ENCODE measurements around the gene HTT. TPM values are rescaled to one million over a fixed set of nuclear protein-coding genes. Genes with fewer than 3 reads are reported as not detected.

Gene HTT
- total RNA-seq, 2 experiments from 2014 or later: 56.9 to 62.6 TPM

GRCh38 chr4:3193531-3194203, 119.2 kb downstream of the HTT start:
- intact Hi-C loops (cut with DNase I, micrococcal nuclease): loop anchor here (1.0 to 10.0 kb wide), 8 partner anchors 9 to 691 kb away; no protein-coding TSS in a partner anchor
- peaks cover 33% of the 10 kb centered on the region for H3K36me3 ChIP-seq (ENCODE audit: insufficient read depth, low read length)
- Mint-ChIP-seq H3K27ac (peak overlapping the region; percentile 9), H3K36me3 (ENCODE audit: low read depth) (peaks cover 49% of the 10 kb centered on the region), H3K27me3 (no peaks in the 10 kb centered on the region), H3K4me3 (peak overlapping the region; percentile 16), H3K9me3 (no peaks in the 10 kb centered on the region), H3K4me1 (ENCODE audit: low read depth) (peaks cover 58% of the 10 kb centered on the region)
- no peaks in the 10 kb centered on the region for H3K9me3 ChIP-seq (ENCODE audit: control insufficient read depth in 1 of 2, insufficient read depth in 1 of 2, low read length in 2 of 2)
- no peak overlapping the region for H3K4me3 ChIP-seq (ENCODE audit: low read length)
- H3K4me1 ChIP-seq (ENCODE audit: insufficient read depth, low read length): peaks cover 53% of the 10 kb centered on the region
- no peaks in the 10 kb centered on the region for H3K27me3 ChIP-seq (ENCODE audit: control insufficient read depth in 1 of 2, insufficient read depth in 2 of 2, low read length in 2 of 2)
- TF ChIP-seq, protein P1, sequence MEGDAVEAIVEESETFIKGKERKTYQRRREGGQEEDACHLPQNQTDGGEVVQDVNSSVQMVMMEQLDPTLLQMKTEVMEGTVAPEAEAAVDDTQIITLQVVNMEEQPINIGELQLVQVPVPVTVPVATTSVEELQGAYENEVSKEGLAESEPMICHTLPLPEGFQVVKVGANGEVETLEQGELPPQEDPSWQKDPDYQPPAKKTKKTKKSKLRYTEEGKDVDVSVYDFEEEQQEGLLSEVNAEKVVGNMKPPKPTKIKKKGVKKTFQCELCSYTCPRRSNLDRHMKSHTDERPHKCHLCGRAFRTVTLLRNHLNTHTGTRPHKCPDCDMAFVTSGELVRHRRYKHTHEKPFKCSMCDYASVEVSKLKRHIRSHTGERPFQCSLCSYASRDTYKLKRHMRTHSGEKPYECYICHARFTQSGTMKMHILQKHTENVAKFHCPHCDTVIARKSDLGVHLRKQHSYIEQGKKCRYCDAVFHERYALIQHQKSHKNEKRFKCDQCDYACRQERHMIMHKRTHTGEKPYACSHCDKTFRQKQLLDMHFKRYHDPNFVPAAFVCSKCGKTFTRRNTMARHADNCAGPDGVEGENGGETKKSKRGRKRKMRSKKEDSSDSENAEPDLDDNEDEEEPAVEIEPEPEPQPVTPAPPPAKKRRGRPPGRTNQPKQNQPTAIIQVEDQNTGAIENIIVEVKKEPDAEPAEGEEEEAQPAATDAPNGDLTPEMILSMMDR (IDR thresholded peaks at IDR 0.05): peak; percentile 70
- H3K27ac ChIP-seq (ENCODE audit: low read depth in 1 of 2, low read length in 2 of 2): no peak overlapping the region
- CTCF ChIA-PET: interaction anchor here (0.8 kb wide), 1 partner anchor 10 kb away, joined by 7 read pairs; no protein-coding TSS in a partner anchor
- peak; percentile 38 for ATAC-seq (ENCODE audit: poor library complexity)
- POLR2A ChIA-PET: interaction anchor here (1.6 kb wide), 1 partner anchor 8 kb away, joined by 5 read pairs; no protein-coding TSS in a partner anchor
- peak in 3 of 14 experiments; percentile 47 to 60 (median 48) for DNase-seq

- H3K4me3 ChIP-seq (ENCODE audit: low read length): no peak overlapping the region
- Mint-ChIP-seq H3K4me1 (ENCODE audit: low read depth) (peaks cover 69% of the 10 kb centered on the region), H3K36me3 (ENCODE audit: low read depth) (peaks cover 38% of the 10 kb centered on the region), H3K4me3 (peak overlapping the region; percentile 67), H3K27ac (peak overlapping the region; percentile 50), H3K27me3 (no peaks in the 10 kb centered on the region), H3K9me3 (no peaks in the 10 kb centered on the region)
- TF ChIP-seq, protein P1 (IDR thresholded peaks at IDR 0.05): no peak
- POLR2A ChIA-PET: interaction anchor here (0.6 to 1.3 kb wide), 4 partner anchors 9 to 173 kb away, joined by 3 to 4 read pairs (median 3); partner anchors contain the start of gene RGS12
- H3K9me3 ChIP-seq (ENCODE audit: control insufficient read depth in 1 of 2, insufficient read depth in 1 of 2, low read length in 2 of 2): no peaks in the 10 kb centered on the region
- ATAC-seq (ENCODE audit: poor library complexity) (peak; percentile 70), DNase-seq (peak in 2 of 14 experiments; percentile 14 to 62)
- intact Hi-C loops (cut with DNase I, micrococcal nuclease): loop anchor here in 1 of 2 experiments (10.0 kb wide), 2 partner anchors 92 to 688 kb away; no protein-coding TSS in a partner anchor
- peaks cover 68% of the 10 kb centered on the region for H3K4me1 ChIP-seq (ENCODE audit: insufficient read depth, low read length)
- H3K27me3 ChIP-seq (ENCODE audit: control insufficient read depth in 1 of 2, insufficient read depth in 2 of 2, low read length in 2 of 2): no peaks in the 10 kb centered on the region
- peaks cover 29% of the 10 kb centered on the region for H3K36me3 ChIP-seq (ENCODE audit: insufficient read depth, low read length)
- H3K27ac ChIP-seq (ENCODE audit: low read depth in 1 of 2, low read length in 2 of 2): no peak overlapping the region
- CTCF ChIA-PET: interaction anchor here (1.5 kb wide), 1 partner anchor 15 kb away, joined by 3 read pairs; no protein-coding TSS in a partner anchor
Observed at GRCh38 chr4:3196670-3197359, 122.3 kb downstream of the HTT start.

DNA sequence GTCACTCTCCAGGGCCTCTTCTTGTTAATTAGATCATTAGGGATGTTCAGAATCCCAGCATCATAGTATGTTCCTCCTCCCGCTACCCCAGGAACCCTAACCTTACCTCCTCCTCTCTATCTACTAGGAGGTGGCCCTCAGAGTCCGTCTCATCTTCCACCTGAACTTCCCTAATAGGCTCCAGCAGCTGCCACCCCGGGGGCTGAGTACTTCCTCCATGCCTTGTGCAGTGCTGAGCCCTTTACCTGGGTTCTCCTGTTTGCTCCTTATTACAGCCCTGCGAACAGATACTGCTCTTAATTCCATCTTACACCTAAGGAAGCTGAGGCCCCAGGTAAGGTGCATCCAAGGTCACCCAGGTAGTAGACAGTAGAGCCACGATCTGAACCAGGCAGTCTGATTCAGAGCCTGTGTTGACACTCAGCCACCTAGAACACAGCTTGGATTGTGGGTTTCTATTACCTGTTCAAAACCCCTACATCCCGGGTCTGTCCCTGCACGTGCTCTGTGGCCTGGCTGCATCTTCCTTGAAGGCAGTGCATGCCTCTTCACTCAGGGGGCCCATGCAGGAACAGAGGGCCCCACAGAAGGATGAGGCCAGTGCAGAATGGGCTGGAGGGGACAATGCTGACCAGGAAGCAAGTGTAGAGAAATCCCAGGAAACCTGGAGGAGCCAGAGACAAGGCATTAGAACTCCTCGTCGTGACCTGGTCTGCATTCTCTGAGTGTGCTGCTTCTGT, 123.1 kb downstream of the HTT start:
- peak overlapping the region; percentile 67 for H3K4me3 Mint-ChIP-seq
- ATAC-seq (ENCODE audit: poor library complexity) (no peak), DNase-seq (no peak)
- peak overlapping the region; percentile 50 for H3K27ac Mint-ChIP-seq
- H3K27me3 Mint-ChIP-seq: no peaks in the 10 kb centered on the region
- ChIA-PET CTCF (interaction anchor here (1.5 kb wide), 1 partner anchor 14 kb away, joined by 3 read pairs; no protein-coding TSS in a partner anchor), POLR2A (interaction anchor here (1.3 kb wide), 1 partner anchor 95 kb away, joined by 3 read pairs; the partner anchor contains the start of gene RGS12)
- H3K9me3 ChIP-seq (ENCODE audit: control insufficient read depth in 1 of 2, insufficient read depth in 1 of 2, low read length in 2 of 2): no peaks in the 10 kb centered on the region
- TF ChIP-seq, protein P1 (IDR thresholded peaks at IDR 0.05): no peak
- no peaks in the 10 kb centered on the region for H3K9me3 Mint-ChIP-seq
- intact Hi-C loops (cut with DNase I, micrococcal nuclease): loop anchor here in 1 of 2 experiments (10.0 kb wide), 2 partner anchors 93 to 687 kb away; no protein-coding TSS in a partner anchor
- H3K4me1 ChIP-seq (ENCODE audit: insufficient read depth, low read length): peaks cover 69% of the 10 kb centered on the region
- no peaks in the 10 kb centered on the region for H3K27me3 ChIP-seq (ENCODE audit: control insufficient read depth in 1 of 2, insufficient read depth in 2 of 2, low read length in 2 of 2)
- H3K36me3 ChIP-seq (ENCODE audit: insufficient read depth, low read length): peaks cover 24% of the 10 kb centered on the region
- H3K4me1 Mint-ChIP-seq (ENCODE audit: low read depth): peaks cover 76% of the 10 kb centered on the region
- H3K4me3 ChIP-seq (ENCODE audit: low read length): no peak overlapping the region
- H3K27ac ChIP-seq (ENCODE audit: low read depth in 1 of 2, low read length in 2 of 2): no peak overlapping the region
- peaks cover 42% of the 10 kb centered on the region for H3K36me3 Mint-ChIP-seq (ENCODE audit: low read depth)
